Cardiac fibroblast (primary cell): ENCODE measurements around the gene ATP12A.

Experiments used
- DNase-seq, 2 donors: peaks; one replicate each; pipeline versions ENCODE4 v3.0.0 to v3.0.0-alpha.2; 2010; ENCODE audit warnings: low read depth in 2 of 2
- H3K4me3 ChIP-seq, 2 donors: replicated peaks in 1 of 2; 1 replicate in 1 of 2; 2 replicates in 1 of 2; pipeline ENCODE4 v1.5.1; 2011; ENCODE audit warnings: low read depth in 2 of 2, low read length in 2 of 2, mild to moderate bottlenecking in 2 of 2, moderate library complexity in 1 of 2
- CTCF ChIP-seq: IDR thresholded peaks from one replicate; pipeline ENCODE4 v1.5.1; 2011; ENCODE audit warnings: low read depth, mild to moderate bottlenecking, low read length, inconsistent platforms

Gene ATP12A

GRCh38 chr13:24662195-24663088, 17.8 kb upstream of the ATP12A start:
- no peak for TF ChIP-seq CTCF
- no peak for DNase-seq
- H3K4me3 ChIP-seq, result no peak overlapping the region

- no peak for DNase-seq
- no peak for TF ChIP-seq CTCF
- no peak overlapping the region for H3K4me3 ChIP-seq
These were observed 17.2 kb upstream of the ATP12A start for GRCh38 chr13:24663089-24663395.

GRCh38 chr13:24663586-24663985, 16.6 kb upstream of the ATP12A start:
- no peak for TF ChIP-seq CTCF
- no peak for DNase-seq

GRCh38 chr13:24664726-24665409, 15.3 kb upstream of the ATP12A start:
- no peak overlapping the region for H3K4me3 ChIP-seq
- peak in 1 of 2 donors; percentile 50 for DNase-seq
- no peak for TF ChIP-seq CTCF

More at GRCh38 chr13:24663586-24663985, 16.6 kb upstream of the ATP12A start:
- H3K4me3 ChIP-seq, result no peak overlapping the region

- DNase-seq, result no peak
- H3K4me3 ChIP-seq, result no peak overlapping the region
- no peak for TF ChIP-seq CTCF
These were observed 11.7 kb upstream of the ATP12A start for GRCh38 chr13:24668511-24668910.

- no peak for TF ChIP-seq CTCF
- DNase-seq, result no peak
- H3K4me3 ChIP-seq, result no peak overlapping the region
These were observed 11.1 kb upstream of the ATP12A start for GRCh38 chr13:24668955-24669582.
